Measurements from ENCODE around the gene RAB40C.

RAB40C gene

DNA sequence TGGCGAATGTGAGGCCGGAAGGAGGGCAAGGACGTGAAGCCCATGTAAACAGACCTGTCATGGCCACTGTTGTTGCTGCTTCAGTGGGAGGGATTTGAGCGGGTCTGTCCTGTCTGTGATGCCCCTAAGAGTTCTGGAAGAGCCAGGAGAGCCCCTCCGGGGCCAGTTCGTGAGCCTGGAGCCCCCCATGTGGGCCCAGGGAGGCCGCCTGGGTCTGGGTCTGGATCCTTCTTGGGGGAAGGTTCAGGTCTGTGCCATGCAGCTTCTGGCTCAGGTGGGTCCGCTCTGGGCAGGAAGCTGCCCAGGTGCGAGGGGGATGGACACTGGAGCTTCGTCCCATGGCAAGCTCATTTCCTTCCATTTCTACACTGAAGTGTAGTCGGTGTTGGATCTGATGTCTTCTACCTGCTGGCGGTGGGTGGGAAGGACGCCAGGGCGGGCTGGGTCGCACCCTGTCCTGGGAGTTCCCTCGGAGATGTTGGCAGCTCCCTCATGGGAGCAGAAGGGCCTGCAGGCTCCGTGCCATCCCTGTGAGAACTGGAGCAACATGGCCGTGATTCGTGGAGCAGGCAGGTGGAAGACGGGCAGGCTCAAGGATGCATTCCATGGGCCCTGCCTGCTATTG, 29.7 kb downstream of the RAB40C start:
- TF ChIP-seq, protein P1, sequence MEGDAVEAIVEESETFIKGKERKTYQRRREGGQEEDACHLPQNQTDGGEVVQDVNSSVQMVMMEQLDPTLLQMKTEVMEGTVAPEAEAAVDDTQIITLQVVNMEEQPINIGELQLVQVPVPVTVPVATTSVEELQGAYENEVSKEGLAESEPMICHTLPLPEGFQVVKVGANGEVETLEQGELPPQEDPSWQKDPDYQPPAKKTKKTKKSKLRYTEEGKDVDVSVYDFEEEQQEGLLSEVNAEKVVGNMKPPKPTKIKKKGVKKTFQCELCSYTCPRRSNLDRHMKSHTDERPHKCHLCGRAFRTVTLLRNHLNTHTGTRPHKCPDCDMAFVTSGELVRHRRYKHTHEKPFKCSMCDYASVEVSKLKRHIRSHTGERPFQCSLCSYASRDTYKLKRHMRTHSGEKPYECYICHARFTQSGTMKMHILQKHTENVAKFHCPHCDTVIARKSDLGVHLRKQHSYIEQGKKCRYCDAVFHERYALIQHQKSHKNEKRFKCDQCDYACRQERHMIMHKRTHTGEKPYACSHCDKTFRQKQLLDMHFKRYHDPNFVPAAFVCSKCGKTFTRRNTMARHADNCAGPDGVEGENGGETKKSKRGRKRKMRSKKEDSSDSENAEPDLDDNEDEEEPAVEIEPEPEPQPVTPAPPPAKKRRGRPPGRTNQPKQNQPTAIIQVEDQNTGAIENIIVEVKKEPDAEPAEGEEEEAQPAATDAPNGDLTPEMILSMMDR (IDR thresholded peaks at IDR 0.05; ENCODE audit: low read depth, low read length): no peak
- H3K4me3 ChIP-seq (replicated peaks in 1 of 2; ENCODE audit: low read depth in 2 of 2, low read length in 2 of 2): no peak overlapping the region
- no peak for DNase-seq (ENCODE audit: low read depth in 2 of 2)

DNA sequence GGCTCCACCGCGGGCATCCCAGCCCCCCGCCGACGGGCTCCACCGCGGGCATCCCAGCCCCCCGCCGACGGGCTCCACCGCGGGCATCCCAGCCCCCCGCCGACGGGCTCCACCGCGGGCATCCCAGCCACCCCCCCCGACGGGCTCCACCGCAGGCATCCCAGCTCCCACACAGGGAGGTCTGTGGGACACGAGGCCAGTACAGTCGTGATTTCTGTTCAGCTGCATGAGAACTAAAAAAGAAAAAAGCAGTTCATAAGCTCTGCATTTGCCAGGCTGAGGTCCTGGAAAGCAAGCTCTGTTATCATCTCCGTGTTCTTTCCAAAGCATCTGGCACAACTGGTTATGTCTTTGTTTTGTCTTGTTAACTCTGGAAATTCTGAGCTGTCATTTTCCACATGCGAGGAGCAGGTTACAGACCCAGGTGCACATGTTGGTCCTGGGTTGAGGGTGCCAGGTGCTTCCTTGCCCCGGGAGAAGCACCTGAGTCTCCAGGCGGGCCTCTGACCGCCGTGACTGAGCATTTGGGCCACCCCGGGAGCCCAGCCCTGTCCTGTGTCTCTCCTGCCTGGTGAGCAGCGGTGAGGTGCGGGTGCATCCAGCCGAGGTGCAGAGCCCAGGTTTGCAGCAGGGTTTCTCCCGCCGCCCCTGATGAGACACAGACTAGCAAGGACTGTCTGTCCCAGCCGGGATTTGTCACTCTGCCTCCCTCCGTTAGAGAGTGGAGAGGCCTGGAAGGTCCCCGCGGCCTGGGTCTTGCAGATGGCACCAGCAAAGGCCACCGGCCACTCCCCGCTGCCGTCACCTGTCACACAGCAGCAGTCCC, 31.0 kb downstream of the RAB40C start:
- DNase-seq (ENCODE audit: low read depth in 2 of 2): no peak
- H3K4me3 ChIP-seq (replicated peaks in 1 of 2; ENCODE audit: low read depth in 2 of 2, low read length in 2 of 2): no peak overlapping the region
- TF ChIP-seq, protein P1 (IDR thresholded peaks at IDR 0.05; ENCODE audit: low read depth, low read length): no peak

- DNase-seq (ENCODE audit: low read depth in 2 of 2): no peak
- TF ChIP-seq, protein P1 (IDR thresholded peaks at IDR 0.05; ENCODE audit: low read depth, low read length): no peak
- no peak overlapping the region for H3K4me3 ChIP-seq (replicated peaks in 1 of 2; ENCODE audit: low read depth in 2 of 2, low read length in 2 of 2)
These were observed 31.8 kb downstream of the RAB40C start for GRCh38 chr16:621526-622105.

GRCh38 chr16:622920-623280, 33.0 kb downstream of the RAB40C start:
- no peak overlapping the region for H3K4me3 ChIP-seq (replicated peaks in 1 of 2; ENCODE audit: low read depth in 2 of 2, low read length in 2 of 2)
- TF ChIP-seq, protein P1 (IDR thresholded peaks at IDR 0.05; ENCODE audit: low read depth, low read length): no peak
- no peak for DNase-seq (ENCODE audit: low read depth in 2 of 2)

GRCh38 chr16:624526-625070, 34.7 kb downstream of the RAB40C start:
- H3K4me3 ChIP-seq (replicated peaks in 1 of 2; ENCODE audit: low read depth in 2 of 2, low read length in 2 of 2): no peak overlapping the region
- TF ChIP-seq, protein P1 (IDR thresholded peaks at IDR 0.05; ENCODE audit: low read depth, low read length): no peak

GRCh38 chr16:625117-625976, 35.5 kb downstream of the RAB40C start:
- TF ChIP-seq, protein P1 (IDR thresholded peaks at IDR 0.05; ENCODE audit: low read depth, low read length): no peak
- H3K4me3 ChIP-seq (replicated peaks in 1 of 2; ENCODE audit: low read depth in 2 of 2, low read length in 2 of 2): no peak overlapping the region
- no peak for DNase-seq (ENCODE audit: low read depth in 2 of 2)

More at GRCh38 chr16:624526-625070, 34.7 kb downstream of the RAB40C start:
- no peak for DNase-seq (ENCODE audit: low read depth in 2 of 2)

Data from cardiac fibroblast (primary cell).